Retinal pigment epithelial cell (primary cell): ENCODE measurements around the gene RAB10.

Source experiments
- DNase-seq: peaks from one replicate; pipeline ENCODE4 v3.0.0-alpha.2; 2010; ENCODE audit warnings: low read depth
- H3K4me3 ChIP-seq: 2 replicates; pipeline ENCODE4 v1.5.1; 2011; ENCODE audit warnings: mild to moderate bottlenecking, low read length, control low read depth, moderate library complexity
- CTCF ChIP-seq: conservative IDR thresholded peaks from 2 replicates; pipeline ENCODE4 v1.5.1; 2011; ENCODE audit warnings: low read depth, low read length, control low read depth, inconsistent platforms

The RAB10 gene

DNA sequence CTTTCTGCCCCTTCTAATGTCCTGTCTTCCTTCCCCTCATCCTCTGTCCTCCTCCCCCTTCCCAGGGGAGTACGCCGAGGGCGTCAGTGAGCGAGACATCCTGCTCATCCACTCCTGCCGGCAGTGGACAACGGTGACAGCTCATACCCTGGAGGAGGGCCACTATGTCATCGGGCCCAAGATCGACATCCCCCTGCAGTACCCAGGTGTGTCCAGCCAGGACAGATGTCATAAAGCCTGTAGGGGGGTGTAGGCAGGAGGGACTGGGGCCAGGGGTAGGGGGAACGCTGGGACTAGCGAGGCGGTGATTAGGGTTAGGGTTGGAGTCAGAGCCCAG is 142.4 kb downstream of the RAB10 start:
- TF ChIP-seq CTCF: no peak
- no peak for DNase-seq
- no peak overlapping the region for H3K4me3 ChIP-seq

GRCh38 chr2:26177122-26177521 is 143.2 kb downstream of the RAB10 start:
- no peak for DNase-seq
- no peak overlapping the region for H3K4me3 ChIP-seq
- TF ChIP-seq CTCF: no peak

DNA sequence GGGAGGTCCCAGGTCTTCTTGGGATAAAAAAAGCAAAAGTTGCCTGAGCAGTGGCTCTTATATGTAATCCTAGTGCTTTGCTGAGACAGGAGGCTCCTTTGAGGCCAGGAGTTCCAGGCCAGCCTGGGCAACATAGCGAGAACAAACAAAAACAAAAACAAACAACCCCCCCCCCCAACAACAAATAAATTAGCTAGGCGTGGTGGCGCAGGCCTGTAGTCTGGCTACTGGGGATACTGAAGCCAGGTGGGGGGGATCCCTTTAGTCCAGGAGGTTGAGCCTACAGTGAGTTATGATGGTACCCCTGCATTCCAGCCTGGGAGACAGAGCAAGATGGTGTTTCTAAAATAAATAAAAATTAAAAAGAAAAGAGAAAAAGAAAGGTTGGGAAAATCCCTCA is 144.4 kb downstream of the RAB10 start:
- peak overlapping the region; percentile 36 for H3K4me3 ChIP-seq
- DNase-seq: no peak
- no peak for TF ChIP-seq CTCF

DNA sequence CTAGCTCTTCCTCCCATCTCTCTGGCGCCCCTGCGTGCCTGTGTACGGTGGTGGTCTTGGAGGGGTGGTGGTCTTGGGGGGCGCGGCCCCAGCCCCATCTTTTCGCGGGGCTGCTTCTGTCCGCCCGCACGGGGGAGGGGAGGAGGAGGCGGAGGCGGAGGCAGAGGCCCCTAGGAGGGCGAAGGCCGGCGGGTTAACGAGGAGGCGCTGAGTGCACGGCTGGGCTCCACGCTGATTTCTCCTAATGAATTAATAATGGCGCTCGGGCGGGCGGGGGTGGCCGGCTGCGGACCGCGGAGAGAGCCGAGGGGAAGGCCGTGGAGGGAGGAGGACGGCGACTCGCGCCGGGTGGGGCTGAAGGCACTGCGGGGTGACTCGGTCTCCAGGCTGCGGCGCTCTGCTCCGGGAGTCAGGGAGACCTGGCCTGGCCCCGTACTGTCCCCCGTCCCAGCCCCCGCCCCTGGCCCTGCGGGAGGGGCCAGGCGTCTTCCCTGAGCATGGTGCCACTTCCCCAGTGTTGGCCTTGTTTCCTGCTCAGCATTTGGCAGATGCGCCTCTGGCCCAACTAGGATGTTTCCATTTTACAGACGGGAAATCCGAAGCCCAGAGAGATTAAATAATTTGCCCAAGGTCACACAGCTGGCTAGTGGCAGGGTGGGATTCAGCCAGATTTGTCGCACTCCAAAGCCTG is 145.0 kb downstream of the RAB10 start:
- DNase-seq: no peak
- TF ChIP-seq CTCF: no peak
- peak overlapping the region; percentile 36 for H3K4me3 ChIP-seq

GRCh38 chr2:26179446-26179913 is 145.6 kb downstream of the RAB10 start:
- DNase-seq: no peak
- no peak overlapping the region for H3K4me3 ChIP-seq
- no peak for TF ChIP-seq CTCF

- DNase-seq: no peak
- H3K4me3 ChIP-seq: no peak overlapping the region
- TF ChIP-seq CTCF: no peak
These were observed 148.6 kb downstream of the RAB10 start for GRCh38 chr2:26182441-26182840.

GRCh38 chr2:26182887-26183630 is 149.2 kb downstream of the RAB10 start:
- no peak for DNase-seq
- no peak for TF ChIP-seq CTCF
- no peak overlapping the region for H3K4me3 ChIP-seq
